ENCODE measurements around the gene TLE6.

The TLE6 gene

GRCh38 chr19:3004522-3004921 is 27.2 kb downstream of the TLE6 start:
- H3K4me2 ChIP-seq (ENCODE audit: low read depth, low read length, poor library complexity, severe bottlenecking), result no peak overlapping the region
- H3K9me3 ChIP-seq (ENCODE audit: insufficient read depth, low read depth, low read length), result no peaks in the 10 kb centered on the region
- no peak for TF ChIP-seq EZH2phosphoT487 (IDR thresholded peaks at IDR 0.05; ENCODE audit: borderline replicate concordance)
- TF ChIP-seq, protein P1, sequence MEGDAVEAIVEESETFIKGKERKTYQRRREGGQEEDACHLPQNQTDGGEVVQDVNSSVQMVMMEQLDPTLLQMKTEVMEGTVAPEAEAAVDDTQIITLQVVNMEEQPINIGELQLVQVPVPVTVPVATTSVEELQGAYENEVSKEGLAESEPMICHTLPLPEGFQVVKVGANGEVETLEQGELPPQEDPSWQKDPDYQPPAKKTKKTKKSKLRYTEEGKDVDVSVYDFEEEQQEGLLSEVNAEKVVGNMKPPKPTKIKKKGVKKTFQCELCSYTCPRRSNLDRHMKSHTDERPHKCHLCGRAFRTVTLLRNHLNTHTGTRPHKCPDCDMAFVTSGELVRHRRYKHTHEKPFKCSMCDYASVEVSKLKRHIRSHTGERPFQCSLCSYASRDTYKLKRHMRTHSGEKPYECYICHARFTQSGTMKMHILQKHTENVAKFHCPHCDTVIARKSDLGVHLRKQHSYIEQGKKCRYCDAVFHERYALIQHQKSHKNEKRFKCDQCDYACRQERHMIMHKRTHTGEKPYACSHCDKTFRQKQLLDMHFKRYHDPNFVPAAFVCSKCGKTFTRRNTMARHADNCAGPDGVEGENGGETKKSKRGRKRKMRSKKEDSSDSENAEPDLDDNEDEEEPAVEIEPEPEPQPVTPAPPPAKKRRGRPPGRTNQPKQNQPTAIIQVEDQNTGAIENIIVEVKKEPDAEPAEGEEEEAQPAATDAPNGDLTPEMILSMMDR (conservative IDR thresholded peaks at IDR 0.05; ENCODE audit: low read length), result no peak
- no peak overlapping the region for H3K9ac ChIP-seq (ENCODE audit: low read depth, low read length, poor library complexity, severe bottlenecking)
- no peaks in the 10 kb centered on the region for H3K9me2 ChIP-seq (replicated peaks; ENCODE audit: low read depth, low read length)
- no peaks in the 10 kb centered on the region for H3K4me1 ChIP-seq (ENCODE audit: insufficient read depth, low read length, poor library complexity, severe bottlenecking)
- no peaks in the 10 kb centered on the region for H4K20me1 ChIP-seq (ENCODE audit: insufficient read depth, low read length, poor library complexity, severe bottlenecking)
- H3K79me2 ChIP-seq (ENCODE audit: insufficient read depth, low read length), result no peaks in the 10 kb centered on the region
- no peaks in the 10 kb centered on the region for H3K36me3 ChIP-seq (ENCODE audit: insufficient read depth, low read length)
- no peak overlapping the region for H3K4me3 ChIP-seq (ENCODE audit: low read length, poor library complexity, severe bottlenecking)
- H3F3A ChIP-seq (ENCODE audit: low read depth), result no peaks in the 10 kb centered on the region
- no peak overlapping the region for H2AFZ ChIP-seq (ENCODE audit: low read length)
- H3K27me3 ChIP-seq (ENCODE audit: insufficient read depth, low read length, poor library complexity, severe bottlenecking), result no peaks in the 10 kb centered on the region

GRCh38 chr19:3005345-3005744 is 28.0 kb downstream of the TLE6 start:
- Histone ChIP-seq H3K4me2 (ENCODE audit: low read depth, low read length, poor library complexity, severe bottlenecking) (no peak overlapping the region), H3K27me3 (ENCODE audit: insufficient read depth, low read length, poor library complexity, severe bottlenecking) (no peaks in the 10 kb centered on the region), H3K9me2 (replicated peaks; ENCODE audit: low read depth, low read length) (no peaks in the 10 kb centered on the region), H3K9me3 (ENCODE audit: insufficient read depth, low read depth, low read length) (no peaks in the 10 kb centered on the region), H4K20me1 (ENCODE audit: insufficient read depth, low read length, poor library complexity, severe bottlenecking) (no peaks in the 10 kb centered on the region), H3K4me1 (ENCODE audit: insufficient read depth, low read length, poor library complexity, severe bottlenecking) (no peaks in the 10 kb centered on the region), H3K9ac (ENCODE audit: low read depth, low read length, poor library complexity, severe bottlenecking) (no peak overlapping the region), H2AFZ (ENCODE audit: low read length) (no peak overlapping the region), H3F3A (ENCODE audit: low read depth) (no peaks in the 10 kb centered on the region), H3K4me3 (ENCODE audit: low read length, poor library complexity, severe bottlenecking) (no peak overlapping the region), H3K79me2 (ENCODE audit: insufficient read depth, low read length) (no peaks in the 10 kb centered on the region), H3K36me3 (ENCODE audit: insufficient read depth, low read length) (no peaks in the 10 kb centered on the region)
- TF ChIP-seq EZH2phosphoT487 (IDR thresholded peaks at IDR 0.05; ENCODE audit: borderline replicate concordance), result no peak
- TF ChIP-seq, protein P1 (conservative IDR thresholded peaks at IDR 0.05; ENCODE audit: low read length), result no peak

DNA sequence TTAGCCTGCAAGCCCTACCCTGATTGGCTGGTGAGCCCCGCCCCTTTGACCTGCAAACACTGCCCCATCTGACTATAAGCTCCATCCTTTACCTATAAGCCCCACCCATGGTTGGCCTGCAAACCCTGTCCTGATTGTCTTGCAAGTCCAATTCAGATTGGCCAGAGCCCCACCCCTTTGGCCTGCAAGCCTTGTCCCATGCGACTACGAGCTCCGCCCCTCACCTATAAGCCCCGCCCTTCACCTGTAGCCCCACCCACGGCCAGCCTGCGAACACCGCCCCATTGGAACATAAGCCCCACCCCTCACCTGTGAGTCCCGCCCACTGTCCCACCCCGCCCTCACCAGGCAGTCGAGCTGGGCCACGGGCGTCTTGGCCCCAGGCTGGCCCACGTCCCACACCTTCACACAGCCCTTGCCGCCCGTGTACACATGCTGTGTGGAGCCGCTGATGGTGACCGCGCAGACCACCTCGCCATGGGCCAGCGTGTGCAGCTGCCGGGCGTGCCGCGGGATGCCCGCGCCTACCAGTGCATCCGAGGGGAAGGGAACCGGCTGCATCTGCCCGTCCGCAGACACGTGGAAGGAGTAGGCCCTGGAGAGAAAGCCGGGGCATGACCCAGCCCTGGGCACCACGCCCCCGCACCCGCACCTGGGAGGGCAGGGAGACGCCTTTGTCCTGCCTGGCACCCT is 28.9 kb downstream of the TLE6 start:
- H3K9me2 ChIP-seq (replicated peaks; ENCODE audit: low read depth, low read length), result no peaks in the 10 kb centered on the region
- H3K36me3 ChIP-seq (ENCODE audit: insufficient read depth, low read length), result no peaks in the 10 kb centered on the region
- TF ChIP-seq EZH2phosphoT487 (IDR thresholded peaks at IDR 0.05; ENCODE audit: borderline replicate concordance), result no peak
- TF ChIP-seq, protein P1 (conservative IDR thresholded peaks at IDR 0.05; ENCODE audit: low read length), result no peak
- H3K9me3 ChIP-seq (ENCODE audit: insufficient read depth, low read depth, low read length), result no peaks in the 10 kb centered on the region
- H3F3A ChIP-seq (ENCODE audit: low read depth), result no peaks in the 10 kb centered on the region
- H3K4me2 ChIP-seq (ENCODE audit: low read depth, low read length, poor library complexity, severe bottlenecking), result no peak overlapping the region
- H3K79me2 ChIP-seq (ENCODE audit: insufficient read depth, low read length), result no peaks in the 10 kb centered on the region
- H2AFZ ChIP-seq (ENCODE audit: low read length), result no peak overlapping the region
- no peaks in the 10 kb centered on the region for H3K4me1 ChIP-seq (ENCODE audit: insufficient read depth, low read length, poor library complexity, severe bottlenecking)
- no peak overlapping the region for H3K4me3 ChIP-seq (ENCODE audit: low read length, poor library complexity, severe bottlenecking)
- H3K27me3 ChIP-seq (ENCODE audit: insufficient read depth, low read length, poor library complexity, severe bottlenecking), result no peaks in the 10 kb centered on the region
- no peak overlapping the region for H3K9ac ChIP-seq (ENCODE audit: low read depth, low read length, poor library complexity, severe bottlenecking)
- H4K20me1 ChIP-seq (ENCODE audit: insufficient read depth, low read length, poor library complexity, severe bottlenecking), result no peaks in the 10 kb centered on the region
